GM15510 (cell line): ENCODE data around the gene SGK2.

ENCODE experiments used
- POLR2A ChIP-seq: IDR thresholded peaks from 3 replicates; pipeline ENCODE4 v1.6.1; 2011; ENCODE audit warnings: borderline replicate concordance; ENCODE audit not compliant: insufficient read length; ENCODE audit errors: extremely low read depth

Gene SGK2

GRCh38 chr20:43533060-43533459 lies 25.8 kb upstream of the SGK2 start:
- TF ChIP-seq POLR2A, result no peak

GRCh38 chr20:43534016-43534415 lies 24.8 kb upstream of the SGK2 start:
- TF ChIP-seq POLR2A, result no peak

- TF ChIP-seq POLR2A, result no peak
These were observed 24.0 kb upstream of the SGK2 start for GRCh38 chr20:43534791-43535350.

- no peak for TF ChIP-seq POLR2A
These were observed 23.3 kb upstream of the SGK2 start for GRCh38 chr20:43535370-43536004.

GRCh38 chr20:43536041-43536816 lies 22.6 kb upstream of the SGK2 start:
- TF ChIP-seq POLR2A, result no peak

- TF ChIP-seq POLR2A, result no peak
These were observed 21.9 kb upstream of the SGK2 start for GRCh38 chr20:43536817-43537440.

GRCh38 chr20:43537921-43538877 lies 20.6 kb upstream of the SGK2 start:
- TF ChIP-seq POLR2A, result no peak

- no peak for TF ChIP-seq POLR2A
These were observed 19.7 kb upstream of the SGK2 start for GRCh38 chr20:43538878-43539700.

- no peak for TF ChIP-seq POLR2A
These were observed 18.7 kb upstream of the SGK2 start for GRCh38 chr20:43539975-43540672.

GRCh38 chr20:43540673-43541060 lies 18.2 kb upstream of the SGK2 start:
- no peak for TF ChIP-seq POLR2A

- no peak for TF ChIP-seq POLR2A
These were observed 17.6 kb upstream of the SGK2 start for GRCh38 chr20:43541214-43541613.

- TF ChIP-seq POLR2A, result no peak
These were observed 16.7 kb upstream of the SGK2 start for GRCh38 chr20:43542161-43542560.

- TF ChIP-seq POLR2A, result no peak
These were observed 16.2 kb upstream of the SGK2 start for GRCh38 chr20:43542674-43543073.
